Measurements from ENCODE around the gene MNT. TPM values are rescaled to one million over a fixed set of nuclear protein-coding genes. Genes with fewer than 3 reads are reported as not detected.

MNT gene
- total and polyA plus RNA-seq, 2 experiments from 2014 or later, result 5.7 to 6.4 TPM

DNA sequence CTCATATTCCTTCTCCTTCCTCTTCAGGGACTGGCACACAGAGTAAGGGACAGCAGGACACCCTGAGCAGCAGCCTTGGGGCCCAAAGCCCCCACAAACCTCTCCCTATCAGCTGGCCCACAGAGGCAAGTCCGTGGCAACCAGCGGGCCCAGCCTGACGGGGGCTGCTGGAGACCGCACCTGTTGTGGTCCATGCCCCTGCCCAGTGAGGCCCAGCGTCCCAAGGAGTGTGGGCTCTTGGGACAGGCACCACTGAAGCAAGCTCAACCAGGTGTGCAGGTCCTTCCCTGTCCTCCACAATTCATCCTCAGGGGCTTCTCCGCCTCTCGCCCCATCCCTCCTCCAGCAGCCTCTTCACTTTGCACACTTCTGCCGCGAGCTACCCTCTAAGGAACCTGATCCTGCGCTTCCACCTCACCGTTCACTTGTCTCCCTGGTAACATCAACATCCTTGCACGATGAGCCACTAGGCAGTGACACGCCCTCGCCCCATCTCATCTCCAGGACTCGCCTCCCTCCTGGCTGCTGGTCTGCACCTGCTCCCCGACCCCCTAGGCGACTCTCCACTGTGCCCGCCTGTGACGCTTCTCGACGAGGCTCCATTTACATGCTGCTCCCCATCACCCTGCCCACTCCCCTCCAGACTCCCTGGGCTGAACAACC lies 12.7 kb downstream of the MNT start:
- Histone ChIP-seq H3K4me3 (no peak overlapping the region), H3K4me1 (ENCODE audit: insufficient read depth) (peaks cover 23% of the 10 kb centered on the region), H4K20me1 (replicated peaks; ENCODE audit: insufficient read depth) (no peaks in the 10 kb centered on the region; the same call in 1 of the 2 replicates), H3F3A (replicated peaks; ENCODE audit: low read depth) (no peaks in the 10 kb centered on the region; the same call in 1 of the 2 replicates), H3K27me3 (ENCODE audit: insufficient read depth) (no peaks in the 10 kb centered on the region), H3K36me3 (ENCODE audit: insufficient read depth) (no peaks in the 10 kb centered on the region), H3K4me2 (no peak overlapping the region), H3K79me2 (replicated peaks; ENCODE audit: insufficient read depth) (peaks cover 23% of the 10 kb centered on the region), H3K9me2 (ENCODE audit: insufficient read depth) (no peaks in the 10 kb centered on the region), H2AFZ (no peak overlapping the region), H3K27ac (ENCODE audit: low read depth) (no peak overlapping the region)
- peaks cover 17% of the 10 kb centered on the region; the same call in 2 of the 3 replicates for H3K36me3 Mint-ChIP-seq (ENCODE audit: low read depth)
- H3K27me3 Mint-ChIP-seq (ENCODE audit: insufficient read depth, low read depth, poor library complexity), result peaks cover 25% of the 10 kb centered on the region
- peak overlapping the region; percentile 80 for H3K27ac Mint-ChIP-seq
- no peaks in the 10 kb centered on the region; the same call in 2 of the 3 replicates for H3K9me3 Mint-ChIP-seq
- H3K4me3 Mint-ChIP-seq, result no peak overlapping the region; the same call in 2 of the 3 replicates
- TF ChIP-seq, protein P1, sequence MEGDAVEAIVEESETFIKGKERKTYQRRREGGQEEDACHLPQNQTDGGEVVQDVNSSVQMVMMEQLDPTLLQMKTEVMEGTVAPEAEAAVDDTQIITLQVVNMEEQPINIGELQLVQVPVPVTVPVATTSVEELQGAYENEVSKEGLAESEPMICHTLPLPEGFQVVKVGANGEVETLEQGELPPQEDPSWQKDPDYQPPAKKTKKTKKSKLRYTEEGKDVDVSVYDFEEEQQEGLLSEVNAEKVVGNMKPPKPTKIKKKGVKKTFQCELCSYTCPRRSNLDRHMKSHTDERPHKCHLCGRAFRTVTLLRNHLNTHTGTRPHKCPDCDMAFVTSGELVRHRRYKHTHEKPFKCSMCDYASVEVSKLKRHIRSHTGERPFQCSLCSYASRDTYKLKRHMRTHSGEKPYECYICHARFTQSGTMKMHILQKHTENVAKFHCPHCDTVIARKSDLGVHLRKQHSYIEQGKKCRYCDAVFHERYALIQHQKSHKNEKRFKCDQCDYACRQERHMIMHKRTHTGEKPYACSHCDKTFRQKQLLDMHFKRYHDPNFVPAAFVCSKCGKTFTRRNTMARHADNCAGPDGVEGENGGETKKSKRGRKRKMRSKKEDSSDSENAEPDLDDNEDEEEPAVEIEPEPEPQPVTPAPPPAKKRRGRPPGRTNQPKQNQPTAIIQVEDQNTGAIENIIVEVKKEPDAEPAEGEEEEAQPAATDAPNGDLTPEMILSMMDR (conservative IDR thresholded peaks at IDR 0.05; ENCODE audit: low read depth in 2 of 2), result no peak
- TF ChIP-seq ZNF331 (CRISPR knock-in tag; IDR thresholded peaks at IDR 0.05; ENCODE audit: low read depth) (no peak), ETS1 (IDR thresholded peaks at IDR 0.05) (no peak), EZH2phosphoT487 (IDR thresholded peaks at IDR 0.05; ENCODE audit: unreplicated experiment) (no peak), POLR2AphosphoS5 (IDR thresholded peaks at IDR 0.05; ENCODE audit: low read depth) (no peak), EZH2 (IDR thresholded peaks at IDR 0.05; ENCODE audit: low read depth, unreplicated experiment) (no peak), CREB1 (CRISPR knock-in tag; IDR thresholded peaks at IDR 0.05; ENCODE audit: low read depth) (no peak), JUNB (IDR thresholded peaks at IDR 0.05; ENCODE audit: unreplicated experiment) (no peak), NANOG (IDR thresholded peaks at IDR 0.05; ENCODE audit: borderline replicate concordance) (no peak), STAT1 (IDR thresholded peaks at IDR 0.05; ENCODE audit: unreplicated experiment) (no peak), ZNF114 (CRISPR knock-in tag; IDR thresholded peaks at IDR 0.05) (no peak)
- TF ChIP-seq, protein P2, sequence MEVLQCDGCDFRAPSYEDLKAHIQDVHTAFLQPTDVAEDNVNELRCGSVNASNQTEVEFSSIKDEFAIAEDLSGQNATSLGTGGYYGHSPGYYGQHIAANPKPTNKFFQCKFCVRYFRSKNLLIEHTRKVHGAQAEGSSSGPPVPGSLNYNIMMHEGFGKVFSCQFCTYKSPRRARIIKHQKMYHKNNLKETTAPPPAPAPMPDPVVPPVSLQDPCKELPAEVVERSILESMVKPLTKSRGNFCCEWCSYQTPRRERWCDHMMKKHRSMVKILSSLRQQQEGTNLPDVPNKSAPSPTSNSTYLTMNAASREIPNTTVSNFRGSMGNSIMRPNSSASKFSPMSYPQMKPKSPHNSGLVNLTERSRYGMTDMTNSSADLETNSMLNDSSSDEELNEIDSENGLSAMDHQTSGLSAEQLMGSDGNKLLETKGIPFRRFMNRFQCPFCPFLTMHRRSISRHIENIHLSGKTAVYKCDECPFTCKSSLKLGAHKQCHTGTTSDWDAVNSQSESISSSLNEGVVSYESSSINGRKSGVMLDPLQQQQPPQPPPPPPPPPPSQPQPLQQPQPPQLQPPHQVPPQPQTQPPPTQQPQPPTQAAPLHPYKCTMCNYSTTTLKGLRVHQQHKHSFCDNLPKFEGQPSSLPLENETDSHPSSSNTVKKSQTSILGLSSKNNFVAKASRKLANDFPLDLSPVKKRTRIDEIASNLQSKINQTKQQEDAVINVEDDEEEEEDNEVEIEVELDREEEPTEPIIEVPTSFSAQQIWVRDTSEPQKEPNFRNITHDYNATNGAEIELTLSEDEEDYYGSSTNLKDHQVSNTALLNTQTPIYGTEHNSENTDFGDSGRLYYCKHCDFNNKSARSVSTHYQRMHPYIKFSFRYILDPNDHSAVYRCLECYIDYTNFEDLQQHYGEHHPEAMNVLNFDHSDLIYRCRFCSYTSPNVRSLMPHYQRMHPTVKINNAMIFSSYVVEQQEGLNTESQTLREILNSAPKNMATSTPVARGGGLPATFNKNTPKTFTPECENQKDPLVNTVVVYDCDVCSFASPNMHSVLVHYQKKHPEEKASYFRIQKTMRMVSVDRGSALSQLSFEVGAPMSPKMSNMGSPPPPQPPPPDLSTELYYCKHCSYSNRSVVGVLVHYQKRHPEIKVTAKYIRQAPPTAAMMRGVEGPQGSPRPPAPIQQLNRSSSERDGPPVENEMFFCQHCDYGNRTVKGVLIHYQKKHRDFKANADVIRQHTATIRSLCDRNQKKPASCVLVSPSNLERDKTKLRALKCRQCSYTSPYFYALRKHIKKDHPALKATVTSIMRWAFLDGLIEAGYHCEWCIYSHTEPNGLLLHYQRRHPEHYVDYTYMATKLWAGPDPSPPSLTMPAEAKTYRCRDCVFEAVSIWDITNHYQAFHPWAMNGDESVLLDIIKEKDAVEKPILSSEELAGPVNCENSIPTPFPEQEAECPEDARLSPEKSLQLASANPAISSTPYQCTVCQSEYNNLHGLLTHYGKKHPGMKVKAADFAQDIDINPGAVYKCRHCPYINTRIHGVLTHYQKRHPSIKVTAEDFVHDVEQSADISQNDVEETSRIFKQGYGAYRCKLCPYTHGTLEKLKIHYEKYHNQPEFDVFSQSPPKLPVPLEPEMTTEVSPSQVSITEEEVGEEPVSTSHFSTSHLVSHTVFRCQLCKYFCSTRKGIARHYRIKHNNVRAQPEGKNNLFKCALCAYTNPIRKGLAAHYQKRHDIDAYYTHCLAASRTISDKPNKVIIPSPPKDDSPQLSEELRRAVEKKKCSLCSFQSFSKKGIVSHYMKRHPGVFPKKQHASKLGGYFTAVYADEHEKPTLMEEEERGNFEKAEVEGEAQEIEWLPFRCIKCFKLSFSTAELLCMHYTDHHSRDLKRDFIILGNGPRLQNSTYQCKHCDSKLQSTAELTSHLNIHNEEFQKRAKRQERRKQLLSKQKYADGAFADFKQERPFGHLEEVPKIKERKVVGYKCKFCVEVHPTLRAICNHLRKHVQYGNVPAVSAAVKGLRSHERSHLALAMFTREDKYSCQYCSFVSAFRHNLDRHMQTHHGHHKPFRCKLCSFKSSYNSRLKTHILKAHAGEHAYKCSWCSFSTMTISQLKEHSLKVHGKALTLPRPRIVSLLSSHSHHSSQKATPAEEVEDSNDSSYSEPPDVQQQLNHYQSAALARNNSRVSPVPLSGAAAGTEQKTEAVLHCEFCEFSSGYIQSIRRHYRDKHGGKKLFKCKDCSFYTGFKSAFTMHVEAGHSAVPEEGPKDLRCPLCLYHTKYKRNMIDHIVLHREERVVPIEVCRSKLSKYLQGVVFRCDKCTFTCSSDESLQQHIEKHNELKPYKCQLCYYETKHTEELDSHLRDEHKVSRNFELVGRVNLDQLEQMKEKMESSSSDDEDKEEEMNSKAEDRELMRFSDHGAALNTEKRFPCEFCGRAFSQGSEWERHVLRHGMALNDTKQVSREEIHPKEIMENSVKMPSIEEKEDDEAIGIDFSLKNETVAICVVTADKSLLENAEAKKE (CRISPR knock-in tag; IDR thresholded peaks at IDR 0.05), result no peak
- TF ChIP-seq, protein P3, sequence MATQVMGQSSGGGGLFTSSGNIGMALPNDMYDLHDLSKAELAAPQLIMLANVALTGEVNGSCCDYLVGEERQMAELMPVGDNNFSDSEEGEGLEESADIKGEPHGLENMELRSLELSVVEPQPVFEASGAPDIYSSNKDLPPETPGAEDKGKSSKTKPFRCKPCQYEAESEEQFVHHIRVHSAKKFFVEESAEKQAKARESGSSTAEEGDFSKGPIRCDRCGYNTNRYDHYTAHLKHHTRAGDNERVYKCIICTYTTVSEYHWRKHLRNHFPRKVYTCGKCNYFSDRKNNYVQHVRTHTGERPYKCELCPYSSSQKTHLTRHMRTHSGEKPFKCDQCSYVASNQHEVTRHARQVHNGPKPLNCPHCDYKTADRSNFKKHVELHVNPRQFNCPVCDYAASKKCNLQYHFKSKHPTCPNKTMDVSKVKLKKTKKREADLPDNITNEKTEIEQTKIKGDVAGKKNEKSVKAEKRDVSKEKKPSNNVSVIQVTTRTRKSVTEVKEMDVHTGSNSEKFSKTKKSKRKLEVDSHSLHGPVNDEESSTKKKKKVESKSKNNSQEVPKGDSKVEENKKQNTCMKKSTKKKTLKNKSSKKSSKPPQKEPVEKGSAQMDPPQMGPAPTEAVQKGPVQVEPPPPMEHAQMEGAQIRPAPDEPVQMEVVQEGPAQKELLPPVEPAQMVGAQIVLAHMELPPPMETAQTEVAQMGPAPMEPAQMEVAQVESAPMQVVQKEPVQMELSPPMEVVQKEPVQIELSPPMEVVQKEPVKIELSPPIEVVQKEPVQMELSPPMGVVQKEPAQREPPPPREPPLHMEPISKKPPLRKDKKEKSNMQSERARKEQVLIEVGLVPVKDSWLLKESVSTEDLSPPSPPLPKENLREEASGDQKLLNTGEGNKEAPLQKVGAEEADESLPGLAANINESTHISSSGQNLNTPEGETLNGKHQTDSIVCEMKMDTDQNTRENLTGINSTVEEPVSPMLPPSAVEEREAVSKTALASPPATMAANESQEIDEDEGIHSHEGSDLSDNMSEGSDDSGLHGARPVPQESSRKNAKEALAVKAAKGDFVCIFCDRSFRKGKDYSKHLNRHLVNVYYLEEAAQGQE (IDR thresholded peaks at IDR 0.05; ENCODE audit: unreplicated experiment), result no peak
- ATAC-seq (no peak), DNase-seq (ENCODE audit: low spot score) (no peak)
- peaks cover 48% of the 10 kb centered on the region for H3K4me1 Mint-ChIP-seq
